IMR-90 (cell line): ENCODE results near the gene TIMM50. TPM values are rescaled to one million over a fixed set of nuclear protein-coding genes. Genes with fewer than 3 reads are reported as not detected.

Experiments used
- ATAC-seq: fragments of 200-7000 bp; cut with Tn5 transposase; 2 replicates; pipeline ENCODE4 v1.9.1; 2020; ENCODE audit warnings: low read depth, mild to moderate bottlenecking, moderate library complexity
- BruUV-seq: library from RNA; stranded (reverse); fragments of 400-500 nt; replicated peaks from 2 replicates; lab custom pipeline; 2021; lab: Mats Ljungman, UMichigan
- CTCF ChIA-PET: fragments of 300-600 bp; formaldehyde crosslinking; extraction: SDS; loops from one replicate; lab custom pipeline; 2021; ENCODE audit warnings: antibody characterized with exemption; lab: Yijun Ruan, JAX
- POLR2A ChIA-PET: fragments of 300-600 bp; sonication (Branson Sonifier 250); formaldehyde crosslinking; loops from one replicate; lab custom pipeline; 2022; ENCODE audit warnings: antibody characterized with exemption; ENCODE audit not compliant: unreplicated experiment; lab: Charles Lee
- DNase-seq: peaks from one replicate; pipeline ENCODE4 v3.0.0; 2013
- H2AFZ ChIP-seq: replicated peaks from 2 replicates; pipeline ENCODE3; 2013; ENCODE audit warnings: low read length, mild to moderate bottlenecking; ENCODE audit not compliant: poor library complexity
- H2AK5ac ChIP-seq: 2 replicates; pipeline ENCODE4 v1.6.1; 2013; ENCODE audit warnings: low read depth, low read length, inconsistent platforms
- H2AK9ac ChIP-seq: replicated peaks from 2 replicates; pipeline ENCODE3; 2013; ENCODE audit warnings: mild to moderate bottlenecking, low read depth, low read length, moderate library complexity; ENCODE audit not compliant: poor library complexity
- H2BK120ac ChIP-seq: 2 replicates; pipeline ENCODE4 v1.6.1; 2013; ENCODE audit warnings: low read depth, low read length, inconsistent platforms
- H2BK15ac ChIP-seq: 3 replicates; pipeline ENCODE4 v1.6.1; 2013; ENCODE audit warnings: low read depth, low read length, inconsistent platforms
- H2BK20ac ChIP-seq: 2 replicates; pipeline ENCODE4 v1.6.1; 2013; ENCODE audit warnings: low read depth, mild to moderate bottlenecking, inconsistent platforms, low read length, moderate library complexity
- H2BK5ac ChIP-seq: 2 replicates; pipeline ENCODE4 v1.6.1; 2013; ENCODE audit warnings: mild to moderate bottlenecking, low read depth, low read length, inconsistent platforms; ENCODE audit not compliant: poor library complexity, severe bottlenecking
- H3K14ac ChIP-seq: replicated peaks from 2 replicates; pipeline ENCODE4 v1.6.1; 2013; ENCODE audit warnings: low read depth, low read length, inconsistent platforms
- H3K18ac ChIP-seq: 2 replicates; pipeline ENCODE4 v1.6.1; 2013; ENCODE audit warnings: low read depth, low read length, control low read depth
- H3K23ac ChIP-seq: 2 replicates; pipeline ENCODE4 v1.6.1; 2013; ENCODE audit warnings: low read depth, low read length, inconsistent platforms
- H3K27ac ChIP-seq: 2 replicates; pipeline ENCODE4 v1.5.1; 2013; ENCODE audit warnings: mild to moderate bottlenecking, control low read depth, low read length; ENCODE audit not compliant: insufficient read depth
- H3K27me3 ChIP-seq: 2 replicates; pipeline ENCODE4 v1.6.1; 2013; ENCODE audit warnings: low read length; ENCODE audit not compliant: control insufficient read depth, insufficient read depth
- H3K36me3 ChIP-seq: 2 replicates; pipeline ENCODE4 v1.6.1; 2013; ENCODE audit warnings: low read length, mixed read lengths; ENCODE audit not compliant: control insufficient read depth, insufficient read depth
- H3K4ac ChIP-seq: 2 replicates; pipeline ENCODE4 v1.6.1; 2013; ENCODE audit warnings: low read depth, low read length, inconsistent platforms
- H3K4me1 ChIP-seq: 2 replicates; pipeline ENCODE4 v1.6.1; 2013; ENCODE audit warnings: low read length, mixed read lengths; ENCODE audit not compliant: control insufficient read depth, insufficient read depth
- H3K4me2 ChIP-seq: 2 replicates; pipeline ENCODE4 v1.6.1; 2013; ENCODE audit warnings: low read depth, mild to moderate bottlenecking, control low read depth, low read length, moderate library complexity
- H3K4me3 ChIP-seq: 2 replicates; pipeline ENCODE4 v1.5.1; 2013; ENCODE audit warnings: low read depth, mild to moderate bottlenecking, control low read depth, low read length, moderate library complexity; ENCODE audit not compliant: insufficient read depth
- H3K56ac ChIP-seq: 2 replicates; pipeline ENCODE4 v1.6.1; 2013; ENCODE audit warnings: low read length, inconsistent platforms; ENCODE audit not compliant: insufficient read depth; ENCODE audit errors: extremely low read depth
- H3K79me1 ChIP-seq, 2 experiments: 2 replicates each; pipeline ENCODE4 v1.6.1; 2013; ENCODE audit warnings: low read length in 2 of 2, inconsistent platforms in 1 of 2, low read depth in 1 of 2
- H3K9ac ChIP-seq: 2 replicates; pipeline ENCODE4 v1.6.1; 2013; ENCODE audit warnings: low read depth, low read length, control low read depth
- H3K9me1 ChIP-seq: 2 replicates; pipeline ENCODE4 v1.6.1; 2013; ENCODE audit warnings: low read length, inconsistent platforms; ENCODE audit not compliant: insufficient read depth
- H3K9me3 ChIP-seq: 2 replicates; pipeline ENCODE4 v1.6.1; 2013; ENCODE audit warnings: low read length; ENCODE audit not compliant: control insufficient read depth, insufficient read depth
- H4K20me1 ChIP-seq: 2 replicates; pipeline ENCODE4 v1.6.1; 2013; ENCODE audit warnings: low read length, inconsistent platforms; ENCODE audit not compliant: insufficient read depth
- H4K5ac ChIP-seq: 2 replicates; pipeline ENCODE4 v1.6.1; 2013; ENCODE audit warnings: mild to moderate bottlenecking, low read depth, low read length, control low read depth
- H4K8ac ChIP-seq, 2 experiments: 2 replicates each; pipeline ENCODE4 v1.6.1; 2013; ENCODE audit warnings: low read depth in 2 of 2, low read length in 2 of 2, control low read depth in 1 of 2, inconsistent platforms in 1 of 2
- H4K91ac ChIP-seq: 2 replicates; pipeline ENCODE4 v1.6.1; 2013; ENCODE audit warnings: low read depth, low read length, inconsistent platforms; ENCODE audit not compliant: insufficient read depth
- CHD1 ChIP-seq: IDR thresholded peaks from 2 replicates; pipeline ENCODE4 v1.6.1; 2012; ENCODE audit warnings: low read depth, low read length, improper control_type of control experiment
- FOS ChIP-seq: fragments of 150-350 bp; IDR thresholded peaks from 2 replicates; pipeline ENCODE4 v1.6.1; 2016; ENCODE audit warnings: low read depth, low read length
- NFE2L2 ChIP-seq: fragments of 150-350 bp; IDR thresholded peaks from 2 replicates; pipeline ENCODE4 v1.6.1; 2016; ENCODE audit warnings: low read depth, mild to moderate bottlenecking, low read length
- USF2 ChIP-seq: fragments of 150-350 bp; IDR thresholded peaks from 2 replicates; pipeline ENCODE4 v1.6.1; 2017; ENCODE audit warnings: mild to moderate bottlenecking, antibody characterized with exemption, low read length, low read depth
- WGBS, 2 experiments: methylation state at CpG; one replicate each; pipeline versions ENCODE4 v1.1.5 to v1.1.7; 2013; ENCODE audit warnings: missing lambda C conversion rate in 2 of 2; ENCODE audit not compliant: insufficient read length in 1 of 2; ENCODE audit errors: extremely low coverage in 2 of 2; 5-methylcytosine and 5-hydroxymethylcytosine counted together
- dilution Hi-C: fragments of 300-500 bp; cut with HindIII; formaldehyde crosslinking; loops from one replicate; pipeline ENCODE4 v1.14.3; 2018; ENCODE audit warnings: low sequenced_read_pairs; ENCODE audit not compliant: unreplicated experiment
- in situ Hi-C: fragments of 300-500 bp; cut with MboI; formaldehyde crosslinking; loops from 3 replicates; pipeline ENCODE4 v1.14.3; 2019; ENCODE audit warnings: low sequenced_read_pairs, inconsistent platforms, mixed read lengths
- intact Hi-C: fragments of 100-400 bp; cut with micrococcal nuclease; formaldehyde crosslinking; loops from 2 replicates; pipeline ENCODE4 v1.10.0; 2022
- polyA plus RNA-seq, 3 experiments: library from polyadenylated mRNA; depleted of rRNA; stranded (reverse); fragments of >200 nt; gene quantifications; 2 replicates each; pipeline ENCODE4 v1.2.3, GENCODE V29; 2012; ENCODE audit warnings: low replicate concordance in 1 of 3
- total RNA-seq: library from RNA; depleted of rRNA; stranded (reverse); fragments of >200 nt; gene quantifications from 2 replicates; pipeline ENCODE4 v1.2.3, GENCODE V29; 2012

The TIMM50 gene
- total and polyA plus RNA-seq, 2 of the 4 experiments (the other 2 are of a cell fraction), result 52.0 to 76.8 TPM

DNA sequence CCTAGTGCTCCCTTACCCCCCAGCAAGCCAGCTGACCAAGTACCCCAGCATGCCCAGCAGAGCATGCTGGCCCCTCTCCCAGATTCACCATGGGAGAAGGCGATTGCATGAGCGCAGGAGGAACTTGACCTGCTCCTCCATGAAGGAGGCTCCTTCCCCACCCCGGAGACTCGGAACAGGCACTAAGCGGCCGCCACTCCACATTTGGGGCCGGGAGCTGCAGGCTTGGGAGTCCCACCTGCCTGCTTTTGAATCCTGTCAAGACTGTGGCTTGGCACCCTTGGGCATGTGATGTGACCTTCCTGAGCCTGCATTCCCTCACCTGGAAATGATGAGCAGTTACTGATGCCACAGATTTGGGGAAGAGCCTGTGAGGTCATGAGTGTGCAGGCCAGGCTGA, 12.7 kb upstream of the TIMM50 start:
- no peak overlapping the region for H3K14ac ChIP-seq
- dilution Hi-C loops (no loop called here), in situ Hi-C loops (no loop called here), intact Hi-C loops (no loop called here)
- DNase-seq (no peak), ATAC-seq (no peak)
- H3K9ac ChIP-seq, result no peak overlapping the region
- no peak overlapping the region for H2AFZ ChIP-seq
- no peak for TF ChIP-seq NFE2L2
- no peak for TF ChIP-seq USF2
- no peak for TF ChIP-seq FOS
- TF ChIP-seq CHD1, result no peak
- no peaks in the 10 kb centered on the region for H3K4me1 ChIP-seq
- no peak overlapping the region for H3K4ac ChIP-seq
- no peak overlapping the region for H2BK15ac ChIP-seq
- no TSS peak for BruUV-seq
- peaks cover 80% of the 10 kb centered on the region for H3K36me3 ChIP-seq
- no peak overlapping the region for H2BK20ac ChIP-seq
- H4K91ac ChIP-seq, result no peak overlapping the region
- WGBS, 2 experiments, result 94% methylated on average over 6 of the region's 7 CpGs; no CpG with 5 or more reads in 1 of the 2 experiments
- no peak overlapping the region for H2BK5ac ChIP-seq
- no peak overlapping the region for H4K5ac ChIP-seq
- H3K27me3 ChIP-seq, result no peaks in the 10 kb centered on the region
- H3K4me2 ChIP-seq, result no peak overlapping the region
- CTCF ChIA-PET, result no interaction called here
- H2AK9ac ChIP-seq, result no peak overlapping the region
- no peak overlapping the region for H3K27ac ChIP-seq
- H3K79me1 ChIP-seq, result peaks cover 17 to 20% of the 10 kb centered on the region in 2 experiments; a peak in 3 of 4 replicates
- no peak overlapping the region for H4K8ac ChIP-seq
- H3K4me3 ChIP-seq, result no peak overlapping the region
- H4K20me1 ChIP-seq, result peaks cover 27% of the 10 kb centered on the region
- H3K9me1 ChIP-seq, result peaks cover 2% of the 10 kb centered on the region; the same call in 1 of the 2 replicates
- no peak overlapping the region for H3K56ac ChIP-seq
- no peak overlapping the region for H2BK120ac ChIP-seq
- H3K9me3 ChIP-seq, result no peaks in the 10 kb centered on the region
- POLR2A ChIA-PET, result no interaction called here
- H3K23ac ChIP-seq, result no peak overlapping the region
- no peak overlapping the region for H3K18ac ChIP-seq
- H2AK5ac ChIP-seq, result no peak overlapping the region
